HEK293 (cell line): Measurements from ENCODE around the gene E4F1.

Experiments used
- BCL6B ChIP-seq: fragments of 450-650 bp; formaldehyde crosslinking; IDR thresholded peaks from 2 replicates; pipeline ENCODE4 v1.5.1; 2017; ENCODE audit warnings: missing biosample characterization, missing genetic modification characterization
- HIC1 ChIP-seq: fragments of 450-650 bp; formaldehyde crosslinking; IDR thresholded peaks from 2 replicates; pipeline ENCODE4 v1.5.1; 2016; ENCODE audit warnings: missing biosample characterization, missing genetic modification characterization
- INSM2 ChIP-seq: fragments of 450-650 bp; formaldehyde crosslinking; IDR thresholded peaks from 2 replicates; pipeline ENCODE4 v1.5.1; 2016; ENCODE audit warnings: missing biosample characterization, missing genetic modification characterization
- MZF1 ChIP-seq: fragments of 450-650 bp; formaldehyde crosslinking; IDR thresholded peaks from 2 replicates; pipeline ENCODE4 v1.5.1; 2017; ENCODE audit warnings: missing biosample characterization, missing genetic modification characterization, borderline replicate concordance
- PRDM2 ChIP-seq: fragments of 450-650 bp; formaldehyde crosslinking; IDR thresholded peaks from 2 replicates; pipeline ENCODE4 v1.5.1; 2016; ENCODE audit warnings: missing biosample characterization, missing genetic modification characterization, borderline replicate concordance
- REPIN1 ChIP-seq: fragments of 450-650 bp; formaldehyde crosslinking; IDR thresholded peaks from 2 replicates; pipeline ENCODE4 v1.5.1; 2017; ENCODE audit warnings: missing biosample characterization, missing genetic modification characterization, low read depth
- ZBTB21 ChIP-seq: fragments of 450-650 bp; formaldehyde crosslinking; IDR thresholded peaks from 2 replicates; pipeline ENCODE4 v1.5.1; 2017; ENCODE audit warnings: missing biosample characterization, missing genetic modification characterization
- ZBTB26 ChIP-seq: fragments of 450-650 bp; formaldehyde crosslinking; optimal IDR thresholded peaks from 2 replicates; pipeline ENCODE3; 2016; ENCODE audit warnings: missing biosample characterization, mild to moderate bottlenecking, missing genetic modification characterization
- ZBTB7A ChIP-seq: fragments of 450-650 bp; formaldehyde crosslinking; IDR thresholded peaks from 2 replicates; pipeline ENCODE4 v1.5.1; 2016; ENCODE audit warnings: low read depth, missing biosample characterization, missing genetic modification characterization
- ZEB2 ChIP-seq: fragments of 450-650 bp; formaldehyde crosslinking; IDR thresholded peaks from 2 replicates; pipeline ENCODE4 v1.5.1; 2016; ENCODE audit warnings: missing biosample characterization, missing genetic modification characterization
- ZFHX2 ChIP-seq: fragments of 450-650 bp; formaldehyde crosslinking; conservative IDR thresholded peaks from 2 replicates; pipeline ENCODE4 v1.5.1; 2016; ENCODE audit warnings: missing biosample characterization, missing genetic modification characterization
- ZNF121 ChIP-seq: fragments of 450-650 bp; formaldehyde crosslinking; IDR thresholded peaks from 2 replicates; pipeline ENCODE4 v1.5.1; 2016; ENCODE audit warnings: missing biosample characterization, missing genetic modification characterization
- ZNF133 ChIP-seq: fragments of 450-650 bp; formaldehyde crosslinking; IDR thresholded peaks from 2 replicates; pipeline ENCODE4 v1.5.1; 2016; ENCODE audit warnings: missing biosample characterization, missing genetic modification characterization
- ZNF140 ChIP-seq: fragments of 450-650 bp; formaldehyde crosslinking; IDR thresholded peaks from 2 replicates; pipeline ENCODE4 v1.5.1; 2016; ENCODE audit warnings: missing biosample characterization, missing genetic modification characterization
- ZNF146 ChIP-seq: fragments of 450-650 bp; formaldehyde crosslinking; IDR thresholded peaks from 2 replicates; pipeline ENCODE4 v1.5.1; 2016; ENCODE audit warnings: missing biosample characterization, missing genetic modification characterization
- ZNF16 ChIP-seq: fragments of 450-650 bp; formaldehyde crosslinking; IDR thresholded peaks from 2 replicates; pipeline ENCODE4 v1.5.1; 2016; ENCODE audit warnings: low read depth, missing biosample characterization, missing genetic modification characterization
- ZNF26 ChIP-seq: fragments of 450-650 bp; formaldehyde crosslinking; IDR thresholded peaks from 2 replicates; pipeline ENCODE4 v1.5.1; 2016; ENCODE audit warnings: missing biosample characterization, missing genetic modification characterization
- ZNF37A ChIP-seq: fragments of 450-650 bp; IDR thresholded peaks from 2 replicates; pipeline ENCODE4 v1.5.1; 2018; ENCODE audit warnings: missing biosample characterization, missing genetic modification characterization
- ZNF48 ChIP-seq: fragments of 450-650 bp; formaldehyde crosslinking; IDR thresholded peaks from 2 replicates; pipeline ENCODE4 v1.5.1; 2016; ENCODE audit warnings: missing biosample characterization, missing genetic modification characterization
- ZNF510 ChIP-seq: fragments of 450-650 bp; formaldehyde crosslinking; IDR thresholded peaks from 2 replicates; pipeline ENCODE4 v1.5.1; 2018; ENCODE audit warnings: mild to moderate bottlenecking, missing genetic modification characterization, missing biosample characterization; ENCODE audit not compliant: insufficient replicate concordance
- ZNF621 ChIP-seq: fragments of 450-650 bp; formaldehyde crosslinking; IDR thresholded peaks from 2 replicates; pipeline ENCODE4 v1.5.1; 2017; ENCODE audit warnings: missing biosample characterization, missing genetic modification characterization
- ZNF837 ChIP-seq: fragments of 450-650 bp; formaldehyde crosslinking; IDR thresholded peaks from 2 replicates; pipeline ENCODE4 v1.5.1; 2016; ENCODE audit warnings: missing biosample characterization, missing genetic modification characterization
- ZSCAN23 ChIP-seq: fragments of 450-650 bp; formaldehyde crosslinking; IDR thresholded peaks from 2 replicates; pipeline ENCODE4 v1.5.1; 2016; ENCODE audit warnings: missing biosample characterization, missing genetic modification characterization

E4F1 gene

GRCh38 chr16:2267913-2268666 lies 44.7 kb downstream of the E4F1 start, which contains the start of gene RNPS1 (continued):
- TF ChIP-seq ZBTB21 (tag by site-specific recombination): peak; percentile 99
- TF ChIP-seq ZFHX2 (tag by site-specific recombination): peak; percentile 83
- TF ChIP-seq BCL6B: no peak
- TF ChIP-seq HIC1 (tag by site-specific recombination): peak; percentile 67; the same call in 1 of the 2 replicates
- TF ChIP-seq ZEB2 (tag by site-specific recombination): peak; percentile 95
- TF ChIP-seq ZBTB7A: no peak; the same call in 1 of the 2 replicates
- TF ChIP-seq INSM2 (tag by site-specific recombination): peak; percentile 95
- no peak for TF ChIP-seq ZNF621 (tag by site-specific recombination)
- no peak for TF ChIP-seq ZNF16
- TF ChIP-seq ZNF121: no peak
- no peak for TF ChIP-seq ZNF37A (tag by site-specific recombination)
- TF ChIP-seq REPIN1 (tag by site-specific recombination): no peak
- no peak for TF ChIP-seq MZF1 (tag by site-specific recombination)
- no peak for TF ChIP-seq ZNF837 (tag by site-specific recombination)
- TF ChIP-seq ZNF26 (tag by site-specific recombination): no peak
- TF ChIP-seq PRDM2 (tag by site-specific recombination): peak; percentile 91; the same call in 1 of the 2 replicates
- TF ChIP-seq ZNF510 (tag by site-specific recombination): no peak
- TF ChIP-seq ZSCAN23 (tag by site-specific recombination): peak; percentile 88; the same call in 1 of the 2 replicates
- TF ChIP-seq ZNF146 (tag by site-specific recombination): peak; percentile 82
- no peak for TF ChIP-seq ZNF133 (tag by site-specific recombination)
- no peak for TF ChIP-seq ZNF48
- no peak for TF ChIP-seq ZNF140 (tag by site-specific recombination)
- peak; percentile 87 for TF ChIP-seq ZBTB26 (tag by site-specific recombination)
